Fibroblast of villous mesenchyme (primary cell): Measurements from ENCODE around the gene MKLN1. TPM values are rescaled to one million over a fixed set of nuclear protein-coding genes. Genes with fewer than 3 reads are reported as not detected.

Experiments used
- DNase-seq: peaks from one replicate; pipeline ENCODE4 v3.0.0-alpha.2; 2010; ENCODE audit warnings: low read depth
- H3K4me3 ChIP-seq: 2 replicates; pipeline ENCODE4 v1.5.1; 2011; ENCODE audit warnings: low read depth, mild to moderate bottlenecking, low read length
- total RNA-seq: library from RNA; depleted of rRNA; stranded (reverse); fragments of >200 nt; gene quantifications from 2 replicates; pipeline ENCODE4 v1.2.3, GENCODE V29; 2012
- TF ChIP-seq, protein P1 (sequence below): IDR thresholded peaks from 2 replicates; pipeline ENCODE4 v1.5.1; 2012; ENCODE audit warnings: low read depth, mild to moderate bottlenecking, low read length; ENCODE audit not compliant: insufficient read depth

The MKLN1 gene
- total RNA-seq, 1 donor: 72.5 TPM

DNA sequence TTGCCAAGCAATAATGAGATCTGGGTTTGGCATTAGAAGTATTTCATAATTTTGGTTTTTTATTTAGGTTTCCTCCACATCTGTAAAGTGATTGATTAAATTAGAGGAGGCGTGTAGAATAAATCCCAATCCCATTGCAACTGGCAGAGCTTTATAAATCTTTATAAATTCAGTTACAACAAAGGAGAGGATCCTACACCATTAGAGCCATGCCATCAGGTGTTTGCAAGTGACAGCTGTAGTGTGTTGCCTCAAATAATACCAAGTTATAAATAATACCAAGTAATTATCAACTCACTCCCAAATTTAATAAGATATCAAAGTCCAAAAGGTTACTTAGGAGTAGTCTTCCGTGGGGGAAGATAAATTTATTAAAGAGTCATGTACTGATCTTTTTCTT lies 166.5 kb downstream of the MKLN1 start:
- no peak for DNase-seq
- TF ChIP-seq, protein P1, sequence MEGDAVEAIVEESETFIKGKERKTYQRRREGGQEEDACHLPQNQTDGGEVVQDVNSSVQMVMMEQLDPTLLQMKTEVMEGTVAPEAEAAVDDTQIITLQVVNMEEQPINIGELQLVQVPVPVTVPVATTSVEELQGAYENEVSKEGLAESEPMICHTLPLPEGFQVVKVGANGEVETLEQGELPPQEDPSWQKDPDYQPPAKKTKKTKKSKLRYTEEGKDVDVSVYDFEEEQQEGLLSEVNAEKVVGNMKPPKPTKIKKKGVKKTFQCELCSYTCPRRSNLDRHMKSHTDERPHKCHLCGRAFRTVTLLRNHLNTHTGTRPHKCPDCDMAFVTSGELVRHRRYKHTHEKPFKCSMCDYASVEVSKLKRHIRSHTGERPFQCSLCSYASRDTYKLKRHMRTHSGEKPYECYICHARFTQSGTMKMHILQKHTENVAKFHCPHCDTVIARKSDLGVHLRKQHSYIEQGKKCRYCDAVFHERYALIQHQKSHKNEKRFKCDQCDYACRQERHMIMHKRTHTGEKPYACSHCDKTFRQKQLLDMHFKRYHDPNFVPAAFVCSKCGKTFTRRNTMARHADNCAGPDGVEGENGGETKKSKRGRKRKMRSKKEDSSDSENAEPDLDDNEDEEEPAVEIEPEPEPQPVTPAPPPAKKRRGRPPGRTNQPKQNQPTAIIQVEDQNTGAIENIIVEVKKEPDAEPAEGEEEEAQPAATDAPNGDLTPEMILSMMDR: no peak
- no peak overlapping the region for H3K4me3 ChIP-seq

DNA sequence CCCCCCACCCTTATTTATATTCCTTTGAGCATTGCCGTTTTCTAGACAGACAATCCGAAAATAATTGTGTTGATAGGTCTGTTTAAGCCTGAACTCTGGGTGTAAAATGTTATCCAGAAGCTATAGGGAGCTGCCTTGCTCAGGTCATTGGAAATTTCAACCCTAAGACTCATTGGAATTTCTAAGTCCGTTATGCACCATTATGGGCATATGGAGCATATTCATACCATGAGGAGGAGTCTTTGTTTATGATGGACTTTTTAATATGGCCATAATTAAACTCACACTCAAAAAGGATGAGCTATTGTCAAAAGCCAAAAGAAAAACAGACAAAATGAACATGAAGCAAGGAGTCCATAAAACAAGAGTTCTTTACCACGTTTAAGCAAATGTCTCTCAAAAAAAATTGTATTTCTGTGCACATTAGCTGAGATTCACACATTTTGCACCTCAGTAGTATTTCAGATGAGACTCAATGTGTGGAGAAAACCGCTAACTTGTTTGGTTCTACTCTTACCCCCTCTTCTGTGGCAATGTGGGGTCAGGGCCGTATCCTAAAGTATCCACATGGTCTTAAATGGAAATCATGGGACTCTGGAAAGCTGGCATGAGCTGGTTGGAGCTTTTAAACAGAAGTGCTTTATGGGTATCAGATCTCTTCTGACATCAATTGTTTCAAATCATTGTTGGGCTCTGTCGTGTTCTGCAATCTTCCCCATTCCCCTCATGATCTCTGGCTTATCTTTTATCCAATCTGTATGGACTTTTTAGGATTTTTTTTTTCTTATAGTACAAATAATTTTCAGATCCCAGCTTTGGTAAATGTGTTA lies 168.2 kb downstream of the MKLN1 start:
- no peak for DNase-seq
- H3K4me3 ChIP-seq: no peak overlapping the region
- TF ChIP-seq, protein P1: no peak

DNA sequence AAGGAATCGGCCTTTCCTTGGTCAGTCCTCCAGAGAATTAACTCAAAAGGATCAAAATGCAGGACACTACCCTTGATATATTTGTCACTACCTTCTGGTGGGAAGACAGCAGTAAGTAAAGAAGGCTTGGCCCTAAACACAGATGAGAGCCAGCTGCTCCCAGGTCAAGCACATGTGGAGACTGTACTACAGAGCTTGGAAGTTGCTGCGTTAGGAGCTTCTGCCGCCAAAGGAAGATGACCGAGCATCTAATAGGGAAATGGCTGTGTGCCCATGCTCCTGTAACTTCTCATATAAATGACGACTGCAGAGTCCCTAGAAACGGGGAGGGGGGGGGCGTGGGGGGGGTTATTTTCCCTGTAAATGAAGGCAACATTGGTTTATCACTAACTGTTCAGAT lies 169.8 kb downstream of the MKLN1 start:
- no peak for DNase-seq
- TF ChIP-seq, protein P1: no peak
- H3K4me3 ChIP-seq: no peak overlapping the region

DNA sequence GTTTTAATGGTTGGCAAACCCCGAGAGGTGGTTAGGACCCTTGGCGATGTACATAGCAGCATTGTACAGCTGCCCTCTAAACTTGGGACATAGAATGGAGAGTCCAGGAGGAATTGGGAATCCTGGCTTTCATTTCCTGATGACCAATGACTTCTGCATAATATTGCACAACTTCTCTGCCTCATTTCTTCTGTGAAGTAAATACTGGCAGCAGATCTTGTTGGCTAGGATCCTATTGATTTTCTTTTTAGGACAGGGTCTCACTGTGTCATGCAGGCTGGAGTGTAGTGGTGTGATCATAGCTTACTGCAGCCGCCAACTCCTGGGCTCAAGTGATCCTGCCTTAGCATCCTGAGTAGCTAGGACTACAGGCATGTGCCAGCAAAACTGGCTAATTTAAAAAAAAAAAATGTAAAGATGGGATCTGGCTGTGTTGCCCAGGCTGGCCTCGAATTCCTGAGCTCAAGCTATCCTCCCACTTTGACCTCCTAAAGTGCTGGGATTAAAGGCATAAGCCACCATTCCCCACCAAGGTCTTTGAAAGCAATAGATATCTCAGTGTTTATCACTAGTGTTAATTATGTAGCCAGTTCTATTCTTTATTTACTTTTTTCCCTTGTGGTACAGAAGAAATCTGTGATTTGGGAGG lies 170.7 kb downstream of the MKLN1 start:
- TF ChIP-seq, protein P1: no peak
- H3K4me3 ChIP-seq: no peak overlapping the region
- peak; percentile 39 for DNase-seq

DNA sequence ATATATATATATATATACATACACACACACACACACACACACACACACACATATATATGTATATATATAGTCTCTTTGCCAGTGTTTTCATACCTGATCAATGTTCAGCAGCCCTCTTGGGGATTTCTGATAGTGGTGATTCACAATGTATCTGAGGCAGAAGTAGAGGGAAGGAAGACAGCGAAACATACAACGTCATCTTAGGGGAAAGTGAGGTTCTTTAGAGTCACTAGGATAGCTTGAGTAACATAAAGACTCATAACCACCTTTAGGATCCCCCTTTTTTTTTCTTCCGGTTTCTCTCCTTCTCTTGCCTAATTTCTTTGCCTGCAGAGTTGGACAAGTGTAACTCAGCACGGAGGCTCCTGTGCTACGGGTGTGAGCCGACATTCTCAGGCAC lies 172.1 kb downstream of the MKLN1 start:
- DNase-seq: no peak
- TF ChIP-seq, protein P1: no peak
- no peak overlapping the region for H3K4me3 ChIP-seq

DNA sequence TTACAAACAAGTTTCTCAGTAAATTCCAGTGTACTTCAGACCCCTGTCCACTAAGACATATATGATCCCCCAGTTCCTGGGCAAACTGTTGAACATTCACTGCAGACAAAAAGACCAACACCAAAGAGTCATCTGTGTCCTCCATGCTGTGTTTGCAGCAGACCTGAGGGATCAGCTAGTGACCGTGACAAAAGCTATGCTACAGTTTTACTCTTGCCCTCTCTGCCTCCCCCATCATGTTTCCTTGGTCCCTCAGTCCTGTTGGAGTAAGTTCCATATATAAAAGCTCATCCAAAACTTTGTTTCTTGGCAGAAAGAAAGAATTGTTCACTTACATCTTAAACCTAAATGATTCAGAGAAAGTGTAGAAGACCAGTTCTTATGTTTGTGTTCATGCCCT lies 172.7 kb downstream of the MKLN1 start:
- H3K4me3 ChIP-seq: no peak overlapping the region
- TF ChIP-seq, protein P1: no peak
- no peak for DNase-seq
